SK-N-SH treated with all-trans-retinoic acid at 6 μM for 48 hours (cell line): ENCODE measurements around the gene ITPA.

Experiments used
- BACH2 ChIP-seq: fragments of 250-450 bp; sonication (Bioruptor Pico); IDR thresholded peaks from 2 replicates; pipeline ENCODE4 v1.9.0; 2021; ENCODE audit warnings: mild to moderate bottlenecking, borderline replicate concordance
- CSDC2 ChIP-seq: fragments of 250-450 bp; sonication (Bioruptor Pico); IDR thresholded peaks from 2 replicates; pipeline ENCODE4 v1.5.0; 2020; ENCODE audit warnings: mild to moderate bottlenecking, moderate library complexity
- GLIS3 ChIP-seq: fragments of 250-450 bp; sonication (Bioruptor Pico); IDR thresholded peaks from 2 replicates; pipeline ENCODE4 v1.5.0; 2020; ENCODE audit warnings: mild to moderate bottlenecking, moderate library complexity
- ISL1 ChIP-seq: fragments of 250-450 bp; sonication (Bioruptor Pico); IDR thresholded peaks from 2 replicates; pipeline ENCODE4 v2.1.2; 2022; ENCODE audit warnings: mild to moderate bottlenecking, moderate library complexity
- OSR1 ChIP-seq: fragments of 250-450 bp; sonication (Bioruptor Pico); IDR thresholded peaks from 2 replicates; pipeline ENCODE4 v1.8.0; 2022; ENCODE audit warnings: moderate library complexity, mild to moderate bottlenecking, inconsistent platforms
- TCF4 ChIP-seq: fragments of 250-450 bp; sonication (Bioruptor Pico); IDR thresholded peaks from 2 replicates; pipeline ENCODE4 v1.8.0; 2021; ENCODE audit warnings: mild to moderate bottlenecking, moderate library complexity, borderline replicate concordance
- ZC3H10 ChIP-seq: fragments of 250-450 bp; sonication (Bioruptor Pico); IDR thresholded peaks from 2 replicates; pipeline ENCODE4 v1.5.1; 2021; ENCODE audit warnings: mild to moderate bottlenecking, moderate library complexity
- ZFP3 ChIP-seq: fragments of 250-450 bp; sonication (Bioruptor Pico); IDR thresholded peaks from 2 replicates; pipeline ENCODE4 v1.5.0; 2020; ENCODE audit warnings: mild to moderate bottlenecking, moderate library complexity
- ZFP30 ChIP-seq: fragments of 450-650 bp; formaldehyde crosslinking; IDR thresholded peaks from 2 replicates; pipeline ENCODE4 v1.5.0; 2022; ENCODE audit warnings: mild to moderate bottlenecking, moderate library complexity
- ZNF565 ChIP-seq: fragments of 450-650 bp; formaldehyde crosslinking; conservative IDR thresholded peaks from 2 replicates; pipeline ENCODE4 v1.5.0; 2020; ENCODE audit warnings: low read depth, mild to moderate bottlenecking, moderate library complexity
- ZNF8 ChIP-seq: fragments of 450-650 bp; formaldehyde crosslinking; IDR thresholded peaks from 2 replicates; pipeline ENCODE4 v1.5.0; 2020; ENCODE audit warnings: mild to moderate bottlenecking, moderate library complexity
- TF ChIP-seq, protein P1 (sequence below): fragments of 250-450 bp; sonication (Bioruptor Pico); IDR thresholded peaks from 2 replicates; pipeline ENCODE4 v1.5.1; 2020; ENCODE audit warnings: low read depth, mild to moderate bottlenecking, moderate library complexity
- TF ChIP-seq, protein P2 (sequence below): fragments of 250-450 bp; sonication (Bioruptor Pico); IDR thresholded peaks from 2 replicates; pipeline ENCODE4 v1.8.0; 2020; ENCODE audit warnings: mild to moderate bottlenecking, moderate library complexity, borderline replicate concordance

DNA sequence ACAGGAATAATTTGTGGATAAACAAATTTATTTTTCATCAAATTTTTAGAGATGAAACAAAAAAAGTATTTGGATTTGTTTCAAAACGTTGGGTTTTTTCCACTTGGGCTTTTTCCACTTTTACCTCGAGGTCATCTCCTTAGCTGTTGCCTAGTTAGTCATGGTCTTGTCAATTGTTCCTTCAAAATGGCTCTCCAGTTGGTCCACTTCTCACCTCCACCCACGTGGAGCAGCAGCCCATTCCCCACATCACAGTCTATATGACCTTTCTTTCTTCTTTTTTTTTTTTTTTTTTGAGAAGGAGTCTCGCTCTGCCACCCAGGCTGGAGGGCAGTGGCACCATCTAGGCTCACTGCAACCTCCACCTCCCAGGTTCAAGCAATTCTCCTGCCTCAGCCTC is 36.4 kb downstream of the ITPA start:
- TF ChIP-seq ZFP3 (CRISPR knock-in tag) (no peak), ZNF8 (no peak), GLIS3 (CRISPR knock-in tag) (no peak), ZC3H10 (no peak), TCF4 (CRISPR knock-in tag) (no peak), BACH2 (CRISPR knock-in tag) (no peak), ZFP30 (CRISPR knock-in tag) (no peak), ISL1 (no peak), CSDC2 (no peak), ZNF565 (CRISPR knock-in tag) (no peak), OSR1 (CRISPR knock-in tag) (no peak)
- TF ChIP-seq, protein P1, sequence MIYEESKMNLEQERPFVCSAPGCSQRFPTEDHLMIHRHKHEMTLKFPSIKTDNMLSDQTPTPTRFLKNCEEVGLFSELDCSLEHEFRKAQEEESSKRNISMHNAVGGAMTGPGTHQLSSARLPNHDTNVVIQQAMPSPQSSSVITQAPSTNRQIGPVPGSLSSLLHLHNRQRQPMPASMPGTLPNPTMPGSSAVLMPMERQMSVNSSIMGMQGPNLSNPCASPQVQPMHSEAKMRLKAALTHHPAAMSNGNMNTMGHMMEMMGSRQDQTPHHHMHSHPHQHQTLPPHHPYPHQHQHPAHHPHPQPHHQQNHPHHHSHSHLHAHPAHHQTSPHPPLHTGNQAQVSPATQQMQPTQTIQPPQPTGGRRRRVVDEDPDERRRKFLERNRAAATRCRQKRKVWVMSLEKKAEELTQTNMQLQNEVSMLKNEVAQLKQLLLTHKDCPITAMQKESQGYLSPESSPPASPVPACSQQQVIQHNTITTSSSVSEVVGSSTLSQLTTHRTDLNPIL = no peak
- TF ChIP-seq, protein P2, sequence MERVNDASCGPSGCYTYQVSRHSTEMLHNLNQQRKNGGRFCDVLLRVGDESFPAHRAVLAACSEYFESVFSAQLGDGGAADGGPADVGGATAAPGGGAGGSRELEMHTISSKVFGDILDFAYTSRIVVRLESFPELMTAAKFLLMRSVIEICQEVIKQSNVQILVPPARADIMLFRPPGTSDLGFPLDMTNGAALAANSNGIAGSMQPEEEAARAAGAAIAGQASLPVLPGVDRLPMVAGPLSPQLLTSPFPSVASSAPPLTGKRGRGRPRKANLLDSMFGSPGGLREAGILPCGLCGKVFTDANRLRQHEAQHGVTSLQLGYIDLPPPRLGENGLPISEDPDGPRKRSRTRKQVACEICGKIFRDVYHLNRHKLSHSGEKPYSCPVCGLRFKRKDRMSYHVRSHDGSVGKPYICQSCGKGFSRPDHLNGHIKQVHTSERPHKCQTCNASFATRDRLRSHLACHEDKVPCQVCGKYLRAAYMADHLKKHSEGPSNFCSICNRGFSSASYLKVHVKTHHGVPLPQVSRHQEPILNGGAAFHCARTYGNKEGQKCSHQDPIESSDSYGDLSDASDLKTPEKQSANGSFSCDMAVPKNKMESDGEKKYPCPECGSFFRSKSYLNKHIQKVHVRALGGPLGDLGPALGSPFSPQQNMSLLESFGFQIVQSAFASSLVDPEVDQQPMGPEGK (CRISPR knock-in tag) = no peak
